GM12891 (cell line): Measurements from ENCODE around the gene SLIT1.

Experiments used
- POLR2AphosphoS5 ChIP-seq: IDR thresholded peaks from 2 replicates; pipeline ENCODE4 v1.6.1; 2011; ENCODE audit warnings: low read depth, low read length, control low read depth
- SPI1 ChIP-seq: IDR thresholded peaks from 2 replicates; pipeline ENCODE4 v1.6.1; 2011; ENCODE audit warnings: low read depth, low read length, control low read depth

DNA sequence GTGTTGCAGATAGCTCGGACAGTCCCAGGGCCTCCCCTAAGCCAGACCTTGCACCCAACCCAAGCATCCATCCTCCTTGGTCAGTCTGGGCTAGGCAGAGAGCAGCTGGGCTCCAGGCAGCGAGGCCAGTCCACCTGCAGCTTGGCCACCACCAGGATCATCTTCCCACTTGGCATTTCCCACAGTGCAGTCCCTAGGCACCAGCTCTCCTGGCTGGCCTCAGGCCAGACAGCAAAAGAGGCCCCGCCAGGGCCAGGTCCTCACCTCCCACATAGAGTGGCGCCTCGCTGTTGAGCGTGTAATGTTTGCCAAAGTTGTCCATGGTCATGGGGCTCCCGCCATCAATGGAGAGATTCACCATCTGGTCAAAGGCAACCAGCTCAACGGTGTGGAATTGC, 182.0 kb downstream of the SLIT1 start:
- no peak for TF ChIP-seq POLR2AphosphoS5
- TF ChIP-seq SPI1, result no peak
